Right atrium auricular region (tissue), 2 donors: ENCODE results near the gene RPS27A. TPM values are rescaled to one million over a fixed set of nuclear protein-coding genes. Genes with fewer than 3 reads are reported as not detected.
"Not testable (repeated sequence)": the region's sequence is repeated elsewhere in the genome, so short reads cannot be mapped to it uniquely, and the experiment has no call there.

Source experiments
- DNase-seq: peaks from one replicate; pipeline ENCODE4 v3.0.0-alpha.2; 2019; ENCODE audit warnings: low spot score
- H3K27ac ChIP-seq, 2 donors: fragments of 200-600 bp; sonication (generic); 1 replicate in 1 of 2; 2 replicates in 1 of 2; pipeline ENCODE4 v1.5.1; 2016 to 2019
- H3K27me3 ChIP-seq, 2 donors: fragments of 200-600 bp; sonication (generic); one replicate each; pipeline versions ENCODE4 v1.5.1 to v1.6.0; 2017 to 2019
- H3K36me3 ChIP-seq: fragments of 200-600 bp; sonication (generic); one replicate; pipeline ENCODE4 v1.5.1; 2016
- H3K4me1 ChIP-seq, 2 donors: fragments of 200-600 bp; sonication (generic); one replicate each; pipeline versions ENCODE4 v1.5.1 to v1.6.0; 2017 to 2019
- H3K4me3 ChIP-seq, 2 donors: fragments of 200-600 bp; sonication (generic); 1 replicate in 1 of 2; 2 replicates in 1 of 2; pipeline ENCODE4 v1.5.1; 2017 to 2019; ENCODE audit warnings: mild to moderate bottlenecking in 1 of 2, moderate library complexity in 1 of 2
- H3K9me3 ChIP-seq, 2 donors: fragments of 200-600 bp; sonication (generic); one replicate each; pipeline ENCODE4 v1.5.1; 2019
- total RNA-seq, 2 donors: library from RNA; depleted of rRNA; stranded (reverse); fragments of >200 nt; gene quantifications; one replicate each; pipeline ENCODE4 v1.1.0, GENCODE V29; 2016
- TF ChIP-seq, protein P1 (sequence below), 2 donors: fragments of 200-600 bp; sonication (generic); IDR thresholded peaks; one replicate each; pipeline ENCODE4 v1.5.1; 2019; ENCODE audit warnings: antibody characterized with exemption in 2 of 2

Gene RPS27A
- total RNA-seq = 1,000 to 10,000 TPM in 1 of 2 donors, 100 to 1,000 TPM in 1; 613 to 1,505 TPM

DNA sequence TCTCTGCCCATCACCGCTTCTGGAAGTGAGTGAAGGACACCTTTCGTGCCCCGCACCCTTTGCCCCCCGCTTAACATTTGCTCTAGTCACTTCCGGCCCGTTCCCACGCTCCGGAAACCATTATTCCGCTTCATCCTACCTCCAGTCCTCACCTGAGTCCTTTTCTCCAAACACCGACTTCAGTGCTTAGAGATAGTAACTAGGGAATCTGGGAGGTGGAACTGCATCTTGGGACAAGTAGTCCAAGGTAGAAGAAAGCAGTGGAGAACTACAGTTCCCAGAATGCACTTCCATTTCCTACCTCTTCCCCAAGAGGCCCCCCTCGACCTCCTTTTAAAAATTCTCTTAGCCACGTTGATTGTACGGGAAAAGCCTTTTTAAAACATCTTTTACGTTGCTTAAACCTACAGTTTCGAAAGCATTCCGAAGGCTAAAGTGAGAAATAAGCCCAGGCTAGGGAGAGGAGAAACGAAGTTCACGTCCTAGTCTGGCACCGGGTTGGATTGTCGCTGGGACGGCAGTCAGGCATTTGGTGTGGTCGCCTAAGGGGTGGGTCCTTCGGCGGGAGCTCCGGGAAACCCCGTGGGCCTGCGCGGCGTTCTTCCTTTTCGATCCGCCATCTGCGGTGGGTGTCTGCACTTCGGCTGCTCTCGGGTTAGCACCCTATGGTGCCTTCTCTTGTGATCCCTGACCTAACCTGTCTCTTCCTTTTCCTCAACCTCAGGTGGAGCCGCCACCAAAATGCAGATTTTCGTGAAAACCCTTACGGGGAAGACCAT lies at the start of gene RPS27A, which contains the start of gene CLHC1:
Gene RPS27A, plus strand, starts transcription at position 605 of the 779 bp plus-strand sequence. Its CDS starts 137 bp downstream, at position 742.
Gene CLHC1, minus strand, starts transcription at position 210 of the 779 bp plus-strand sequence. CDS start 9,882 bp downstream, outside the sequence.
- Histone ChIP-seq H3K27me3 (no peaks in the 10 kb centered on the region), H3K4me3 (peak within 1 kb of the TSS; percentile 82 to 85), H3K36me3 (peaks cover 34% of the 10 kb centered on the region), H3K9me3 (no peaks in the 10 kb centered on the region), H3K4me1 (peaks cover 0 to 44% of the 10 kb centered on the region in 2 donors), H3K27ac (peak within 1 kb of the TSS; percentile 91 to 93)
- TF ChIP-seq, protein P1, sequence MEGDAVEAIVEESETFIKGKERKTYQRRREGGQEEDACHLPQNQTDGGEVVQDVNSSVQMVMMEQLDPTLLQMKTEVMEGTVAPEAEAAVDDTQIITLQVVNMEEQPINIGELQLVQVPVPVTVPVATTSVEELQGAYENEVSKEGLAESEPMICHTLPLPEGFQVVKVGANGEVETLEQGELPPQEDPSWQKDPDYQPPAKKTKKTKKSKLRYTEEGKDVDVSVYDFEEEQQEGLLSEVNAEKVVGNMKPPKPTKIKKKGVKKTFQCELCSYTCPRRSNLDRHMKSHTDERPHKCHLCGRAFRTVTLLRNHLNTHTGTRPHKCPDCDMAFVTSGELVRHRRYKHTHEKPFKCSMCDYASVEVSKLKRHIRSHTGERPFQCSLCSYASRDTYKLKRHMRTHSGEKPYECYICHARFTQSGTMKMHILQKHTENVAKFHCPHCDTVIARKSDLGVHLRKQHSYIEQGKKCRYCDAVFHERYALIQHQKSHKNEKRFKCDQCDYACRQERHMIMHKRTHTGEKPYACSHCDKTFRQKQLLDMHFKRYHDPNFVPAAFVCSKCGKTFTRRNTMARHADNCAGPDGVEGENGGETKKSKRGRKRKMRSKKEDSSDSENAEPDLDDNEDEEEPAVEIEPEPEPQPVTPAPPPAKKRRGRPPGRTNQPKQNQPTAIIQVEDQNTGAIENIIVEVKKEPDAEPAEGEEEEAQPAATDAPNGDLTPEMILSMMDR (IDR thresholded peaks at IDR 0.05) = no peak
- peak; percentile 89 for DNase-seq

DNA sequence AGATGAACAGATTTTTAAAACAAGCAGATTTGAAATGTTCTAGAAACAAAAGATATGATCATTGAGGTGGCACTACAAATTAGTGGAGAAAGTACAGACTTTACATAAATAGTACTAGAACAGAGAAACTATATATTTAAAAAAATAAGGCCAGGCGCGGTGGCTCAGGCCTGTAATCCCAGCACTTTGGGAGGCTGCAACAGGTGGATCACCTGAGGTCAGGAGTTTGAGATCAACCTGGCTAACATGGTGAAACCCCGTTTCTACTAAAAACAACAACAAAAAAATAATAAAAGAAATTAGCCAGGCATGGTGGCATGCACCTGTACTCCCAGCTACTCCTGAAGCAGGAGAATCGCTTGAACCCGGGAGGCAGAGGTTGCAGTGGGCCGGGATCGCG lies 45.7 kb upstream of the RPS27A start:
- DNase-seq, H3K9me3 ChIP-seq, H3K27me3 ChIP-seq, H3K36me3 ChIP-seq, H3K27ac ChIP-seq, H3K4me3 ChIP-seq, H3K4me1 ChIP-seq: not testable (repeated sequence)

DNA sequence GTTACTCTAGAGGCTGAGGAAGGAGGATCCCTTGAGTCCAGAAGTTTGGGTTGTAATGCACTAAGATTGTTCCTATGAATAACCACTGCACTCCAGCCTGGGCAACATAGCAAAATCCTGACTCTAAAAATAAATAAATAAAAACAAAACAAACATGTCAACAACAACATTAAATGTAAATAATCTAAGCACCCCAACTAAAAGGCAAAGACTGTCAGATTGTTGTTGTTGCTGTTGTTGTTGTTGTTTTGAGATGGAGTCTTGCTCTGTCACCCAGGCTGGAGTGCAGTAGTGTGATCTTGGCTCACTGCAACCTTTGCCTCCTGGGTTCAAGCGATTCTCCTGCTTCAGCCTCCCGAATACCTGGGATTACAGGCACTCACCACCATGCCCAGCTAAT lies 40.6 kb upstream of the RPS27A start:
- not testable (repeated sequence) for H3K4me1 ChIP-seq, H3K4me3 ChIP-seq, H3K27ac ChIP-seq, H3K9me3 ChIP-seq, H3K36me3 ChIP-seq, H3K27me3 ChIP-seq, DNase-seq

DNA sequence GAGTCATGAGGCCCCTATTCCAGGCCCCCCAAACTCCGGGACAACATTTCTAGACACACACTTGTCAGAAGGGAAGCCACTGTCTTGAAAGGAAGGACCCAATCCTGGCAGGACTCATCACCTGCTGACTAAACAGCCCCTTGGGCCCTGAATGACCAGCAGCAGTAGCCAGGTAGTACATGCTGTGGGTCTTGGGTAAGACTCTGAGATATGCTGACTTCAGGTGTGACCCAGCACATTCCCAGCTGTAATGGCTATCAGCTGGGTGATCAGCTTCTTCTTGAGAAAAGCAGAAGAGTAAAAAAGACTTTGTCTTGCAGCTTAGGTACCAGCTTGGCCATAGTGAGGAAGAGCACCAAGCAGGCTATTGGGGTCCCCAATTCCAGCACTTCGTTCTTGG lies 36.0 kb upstream of the RPS27A start:
- Histone ChIP-seq H3K36me3 (peaks cover 7% of the 10 kb centered on the region), H3K9me3 (peaks cover 0 to 8% of the 10 kb centered on the region in 2 donors), H3K4me3 (no peak overlapping the region), H3K27me3 (no peaks in the 10 kb centered on the region), H3K27ac (no peak overlapping the region), H3K4me1 (no peaks in the 10 kb centered on the region)
- no peak for DNase-seq
- TF ChIP-seq, protein P1 (IDR thresholded peaks at IDR 0.05) = no peak

DNA sequence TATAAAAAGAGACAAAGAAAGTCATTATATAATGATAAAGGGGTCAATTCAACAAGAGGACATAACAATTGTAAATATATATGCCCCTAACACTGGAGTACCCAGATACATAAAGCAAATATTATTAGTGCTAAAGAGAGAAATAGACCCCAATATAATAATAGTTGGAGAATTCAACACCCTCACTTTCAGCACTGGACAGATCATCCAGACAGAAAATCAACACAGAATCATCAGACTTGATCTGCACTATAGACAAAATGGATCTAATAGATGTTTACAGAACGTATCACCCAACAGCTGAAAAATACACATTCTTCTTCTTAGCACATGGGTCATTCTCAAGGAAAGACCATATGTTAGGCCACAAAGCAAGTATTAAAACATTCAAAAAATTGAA lies 32.1 kb upstream of the RPS27A start:
- TF ChIP-seq, protein P1 (IDR thresholded peaks at IDR 0.05) = no peak
- Histone ChIP-seq H3K4me1 (no peaks in the 10 kb centered on the region), H3K9me3 (peaks cover 0 to 8% of the 10 kb centered on the region in 2 donors), H3K27me3 (no peaks in the 10 kb centered on the region), H3K36me3 (peaks cover 7% of the 10 kb centered on the region), H3K4me3 (no peak overlapping the region), H3K27ac (no peak overlapping the region)
- DNase-seq = no peak

DNA sequence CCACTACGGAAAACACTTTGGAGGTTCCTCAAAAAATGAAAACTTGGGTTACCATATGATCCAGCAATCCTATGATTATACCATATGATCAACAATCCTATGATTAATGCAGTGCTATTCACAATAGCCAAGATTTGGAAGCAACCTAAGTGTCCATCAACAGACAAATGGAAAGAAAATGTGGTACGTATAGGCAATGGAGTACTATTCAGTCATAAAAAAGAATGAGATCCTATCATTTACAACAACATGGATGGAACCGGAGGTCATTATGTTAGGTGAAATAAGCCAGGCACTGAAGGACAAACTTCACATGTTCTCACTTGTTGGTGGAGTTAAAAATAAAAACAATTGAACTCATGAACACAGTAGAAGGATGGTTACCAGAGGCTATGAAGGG lies 28.0 kb upstream of the RPS27A start:
- TF ChIP-seq, protein P1 (IDR thresholded peaks at IDR 0.05) = no peak

More for the DNA sequence above, 28.0 kb upstream of the RPS27A start:
- H3K4me3 ChIP-seq = no peak overlapping the region
- H3K4me1 ChIP-seq = no peaks in the 10 kb centered on the region
- H3K27me3 ChIP-seq = no peaks in the 10 kb centered on the region
- no peak for DNase-seq
- H3K9me3 ChIP-seq = peaks cover 0 to 8% of the 10 kb centered on the region in 2 donors
- H3K27ac ChIP-seq = no peak overlapping the region
- H3K36me3 ChIP-seq = no peaks in the 10 kb centered on the region
